ENCODE results near the gene NCOA7. TPM values are rescaled to one million over a fixed set of nuclear protein-coding genes. Genes with fewer than 3 reads are reported as not detected.

NCOA7 gene
- total RNA-seq, 1 donor from 2014 or later = 26.2 TPM

- DNase-seq (ENCODE audit: low spot score) = peak; percentile 53
- H3K4me1 Mint-ChIP-seq (ENCODE audit: unreplicated experiment) = peaks cover 42% of the 10 kb centered on the region
These were observed 43.0 kb upstream of the NCOA7 start for GRCh38 chr6:125747589-125748405.

GRCh38 chr6:125748406-125749172, 42.2 kb upstream of the NCOA7 start:
- peak overlapping the region; percentile 95 for H3K27ac Mint-ChIP-seq (ENCODE audit: unreplicated experiment)
- no peak for TF ChIP-seq CTCF (IDR thresholded peaks at IDR 0.05; ENCODE audit: unreplicated experiment)
- peaks cover 47% of the 10 kb centered on the region for H3K4me1 Mint-ChIP-seq (ENCODE audit: unreplicated experiment)
- H3K9me3 Mint-ChIP-seq (ENCODE audit: unreplicated experiment) = no peaks in the 10 kb centered on the region
- H3K36me3 Mint-ChIP-seq (ENCODE audit: low read depth, unreplicated experiment) = peaks cover 26% of the 10 kb centered on the region
- H3K4me3 Mint-ChIP-seq (ENCODE audit: unreplicated experiment) = peak overlapping the region; percentile 96
- H3K27me3 Mint-ChIP-seq (ENCODE audit: unreplicated experiment) = peaks cover 4% of the 10 kb centered on the region
- DNase-seq (ENCODE audit: low spot score) = peak; percentile 29

More at GRCh38 chr6:125747589-125748405, 43.0 kb upstream of the NCOA7 start:
- TF ChIP-seq CTCF (IDR thresholded peaks at IDR 0.05; ENCODE audit: unreplicated experiment) = no peak
- Mint-ChIP-seq H3K27me3 (ENCODE audit: unreplicated experiment) (peaks cover 4% of the 10 kb centered on the region), H3K9me3 (ENCODE audit: unreplicated experiment) (no peaks in the 10 kb centered on the region), H3K27ac (ENCODE audit: unreplicated experiment) (peak overlapping the region; percentile 98), H3K36me3 (ENCODE audit: low read depth, unreplicated experiment) (peaks cover 22% of the 10 kb centered on the region), H3K4me3 (ENCODE audit: unreplicated experiment) (peak overlapping the region; percentile 96)

- TF ChIP-seq CTCF (IDR thresholded peaks at IDR 0.05; ENCODE audit: unreplicated experiment) = peak; percentile 37
- H3K9me3 Mint-ChIP-seq (ENCODE audit: unreplicated experiment) = no peaks in the 10 kb centered on the region
- peak; percentile 98 for DNase-seq (ENCODE audit: low spot score)
- peaks cover 4% of the 10 kb centered on the region for H3K27me3 Mint-ChIP-seq (ENCODE audit: unreplicated experiment)
- H3K4me3 Mint-ChIP-seq (ENCODE audit: unreplicated experiment) = peak within 1 kb of the TSS; percentile 100
- peak within 1 kb of the TSS; percentile 95 for H3K27ac Mint-ChIP-seq (ENCODE audit: unreplicated experiment)
- peaks cover 30% of the 10 kb centered on the region for H3K36me3 Mint-ChIP-seq (ENCODE audit: low read depth, unreplicated experiment)
- H3K4me1 Mint-ChIP-seq (ENCODE audit: unreplicated experiment) = peaks cover 48% of the 10 kb centered on the region
These were observed 41.4 kb upstream of the NCOA7 start, which contains the start of gene HEY2 for GRCh38 chr6:125749173-125749864. TSS of gene HEY2 (plus strand) at chr6:125749632. CDS start at chr6:125749777, 145 bp downstream.

GRCh38 chr6:125749865-125750691, 40.7 kb upstream of the NCOA7 start:
- peaks cover 38% of the 10 kb centered on the region for H3K36me3 Mint-ChIP-seq (ENCODE audit: low read depth, unreplicated experiment)
- peak overlapping the region; percentile 100 for H3K4me3 Mint-ChIP-seq (ENCODE audit: unreplicated experiment)
- TF ChIP-seq CTCF (IDR thresholded peaks at IDR 0.05; ENCODE audit: unreplicated experiment) = no peak
- H3K4me1 Mint-ChIP-seq (ENCODE audit: unreplicated experiment) = peaks cover 47% of the 10 kb centered on the region
- H3K9me3 Mint-ChIP-seq (ENCODE audit: unreplicated experiment) = no peaks in the 10 kb centered on the region
- peak; percentile 35 for DNase-seq (ENCODE audit: low spot score)
- H3K27me3 Mint-ChIP-seq (ENCODE audit: unreplicated experiment) = peaks cover 4% of the 10 kb centered on the region
- peak overlapping the region; percentile 91 for H3K27ac Mint-ChIP-seq (ENCODE audit: unreplicated experiment)

Measured in endothelial cell (in vitro differentiated cells).